ENCODE results near the gene ELK4. TPM values are rescaled to one million over a fixed set of nuclear protein-coding genes. Genes with fewer than 3 reads are reported as not detected.

Gene ELK4
- total RNA-seq, 1 donor from 2014 or later = 36.6 TPM

- Mint-ChIP-seq H3K4me1 (peaks cover 75% of the 10 kb centered on the region), H3K9me3 (no peaks in the 10 kb centered on the region), H3K27ac (peak overlapping the region; percentile 72), H3K4me3 (no peak overlapping the region), H3K36me3 (peaks cover 8% of the 10 kb centered on the region), H3K27me3 (ENCODE audit: insufficient read depth, low read depth) (peaks cover 4% of the 10 kb centered on the region)
- Histone ChIP-seq H2AFZ (replicated peaks) (no peak overlapping the region), H3K4me1 (peaks cover 70% of the 10 kb centered on the region), H3K4me3 (no peak overlapping the region), H3K9ac (no peak overlapping the region), H4K20me1 (ENCODE audit: low read depth) (peaks cover 18% of the 10 kb centered on the region), H3K27ac (no peak overlapping the region), H3K9me3 (ENCODE audit: low read depth) (no peaks in the 10 kb centered on the region), H3K79me2 (ENCODE audit: low read depth) (peaks cover 36% of the 10 kb centered on the region), H3K4me2 (no peak overlapping the region), H3K27me3 (no peaks in the 10 kb centered on the region), H3F3A (ENCODE audit: low read depth) (peaks cover 52% of the 10 kb centered on the region), H3K36me3 (no peaks in the 10 kb centered on the region)
- TF ChIP-seq CTCF (IDR thresholded peaks at IDR 0.05) = no peak
- TF ChIP-seq EZH2phosphoT487 (IDR thresholded peaks at IDR 0.05) = no peak
- TF ChIP-seq EZH2 (IDR thresholded peaks at IDR 0.05) = no peak
- DNase-seq (ENCODE audit: low spot score) = no peak
These were observed 33.6 kb upstream of the ELK4 start for GRCh38 chr1:205665201-205666045.

- Histone ChIP-seq H3K4me1 (peaks cover 61% of the 10 kb centered on the region), H4K20me1 (ENCODE audit: low read depth) (peaks cover 18% of the 10 kb centered on the region), H3K9me3 (ENCODE audit: low read depth) (no peaks in the 10 kb centered on the region), H3F3A (ENCODE audit: low read depth) (peaks cover 43% of the 10 kb centered on the region), H3K36me3 (no peaks in the 10 kb centered on the region), H3K9ac (no peak overlapping the region), H3K27me3 (no peaks in the 10 kb centered on the region), H3K4me2 (no peak overlapping the region), H3K79me2 (ENCODE audit: low read depth) (peaks cover 36% of the 10 kb centered on the region), H3K27ac (no peak overlapping the region), H2AFZ (replicated peaks) (no peak overlapping the region), H3K4me3 (no peak overlapping the region)
- Mint-ChIP-seq H3K27ac (no peak overlapping the region), H3K4me3 (no peak overlapping the region), H3K27me3 (ENCODE audit: insufficient read depth, low read depth) (peaks cover 4% of the 10 kb centered on the region), H3K9me3 (no peaks in the 10 kb centered on the region), H3K36me3 (peaks cover 12% of the 10 kb centered on the region), H3K4me1 (peaks cover 72% of the 10 kb centered on the region)
- no peak for DNase-seq (ENCODE audit: low spot score)
- TF ChIP-seq CTCF (IDR thresholded peaks at IDR 0.05) (no peak), EZH2 (IDR thresholded peaks at IDR 0.05) (no peak), EZH2phosphoT487 (IDR thresholded peaks at IDR 0.05) (no peak)
These were observed 32.7 kb upstream of the ELK4 start for GRCh38 chr1:205664399-205665017.

GRCh38 chr1:205663286-205663936 lies 31.6 kb upstream of the ELK4 start:
- Mint-ChIP-seq H3K27ac (no peak overlapping the region), H3K9me3 (no peaks in the 10 kb centered on the region), H3K36me3 (peaks cover 12% of the 10 kb centered on the region), H3K4me3 (no peak overlapping the region), H3K4me1 (peaks cover 68% of the 10 kb centered on the region), H3K27me3 (ENCODE audit: insufficient read depth, low read depth) (peaks cover 4% of the 10 kb centered on the region)
- Histone ChIP-seq H4K20me1 (ENCODE audit: low read depth) (peaks cover 18% of the 10 kb centered on the region), H3K36me3 (no peaks in the 10 kb centered on the region), H3K79me2 (ENCODE audit: low read depth) (peaks cover 27% of the 10 kb centered on the region), H3K27me3 (no peaks in the 10 kb centered on the region), H3F3A (ENCODE audit: low read depth) (peaks cover 32% of the 10 kb centered on the region), H3K4me1 (peaks cover 54% of the 10 kb centered on the region), H3K27ac (no peak overlapping the region), H3K9me3 (ENCODE audit: low read depth) (no peaks in the 10 kb centered on the region), H3K4me3 (no peak overlapping the region), H3K4me2 (no peak overlapping the region), H2AFZ (replicated peaks) (no peak overlapping the region), H3K9ac (no peak overlapping the region)
- DNase-seq (ENCODE audit: low spot score) = no peak
- TF ChIP-seq CTCF (IDR thresholded peaks at IDR 0.05) (no peak), EZH2phosphoT487 (IDR thresholded peaks at IDR 0.05) (no peak), EZH2 (IDR thresholded peaks at IDR 0.05) (no peak)
